Measurements from ENCODE around the gene ORC5.

The ORC5 gene

GRCh38 chr7:104124893-104125477 is 82.8 kb downstream of the ORC5 start:
- no peak for DNase-seq

GRCh38 chr7:104124469-104124868 is 83.3 kb downstream of the ORC5 start:
- DNase-seq: no peak

GRCh38 chr7:104123786-104124185 is 84.0 kb downstream of the ORC5 start:
- DNase-seq: no peak

GRCh38 chr7:104113788-104114187 is 94.0 kb downstream of the ORC5 start:
- no peak for DNase-seq

- no peak for DNase-seq
These were observed 95.2 kb downstream of the ORC5 start for GRCh38 chr7:104112623-104113022.

GRCh38 chr7:104111271-104111670 is 96.5 kb downstream of the ORC5 start:
- DNase-seq: no peak

GRCh38 chr7:104106108-104106905 is 101.5 kb downstream of the ORC5 start:
- no peak for DNase-seq

GRCh38 chr7:104098890-104099289 is 108.9 kb downstream of the ORC5 start:
- no peak for DNase-seq

- no peak for DNase-seq
These were observed 111.1 kb downstream of the ORC5 start for GRCh38 chr7:104096683-104097082.

- no peak for DNase-seq
These were observed 114.7 kb downstream of the ORC5 start for GRCh38 chr7:104093127-104093526.

- no peak for DNase-seq
These were observed 116.6 kb downstream of the ORC5 start for GRCh38 chr7:104091242-104091641.

- DNase-seq: no peak
These were observed 118.2 kb downstream of the ORC5 start for GRCh38 chr7:104089612-104090011.

- no peak for DNase-seq
These were observed 118.8 kb downstream of the ORC5 start for GRCh38 chr7:104089061-104089460.

Data from activated CD4-positive, CD25-positive, alpha-beta regulatory T cell treated with anti-CD3 and anti-CD28 coated beads, Interleukin-2, amount 50 U/mL, for 72 hours (primary cell).